Measurements from ENCODE around the gene TMTC4. TPM values are rescaled to one million over a fixed set of nuclear protein-coding genes. Genes with fewer than 3 reads are reported as not detected.
"Not testable (repeated sequence)": the region's sequence is repeated elsewhere in the genome, so short reads cannot be mapped to it uniquely, and the experiment has no call there.

The TMTC4 gene
- total RNA-seq, 1 donor from 2014 or later, result 19.6 TPM

- intact Hi-C loops (cut with micrococcal nuclease), result no loop called here
Measured at GRCh38 chr13:100594255-100594654, 80.3 kb downstream of the TMTC4 start.

- intact Hi-C loops (cut with micrococcal nuclease), result loop anchor here (1.0 to 10.0 kb wide), 6 partner anchors 20 to 1502 kb away; partner anchors contain the start of genes CLYBL and UBAC2
Measured at GRCh38 chr13:100589178-100589725, 85.3 kb downstream of the TMTC4 start.

GRCh38 chr13:100588331-100589177, 86.0 kb downstream of the TMTC4 start, which contains the start of gene GGACT:
TSS of gene GGACT (minus strand) at chr13:100588789. CDS start at chr13:100532591, 56,198 bp downstream.
- intact Hi-C loops (cut with micrococcal nuclease), result loop anchor here (1.0 to 10.0 kb wide), 10 partner anchors 15 to 1806 kb away; partner anchors contain the start of genes CLYBL and UBAC2

GRCh38 chr13:100584896-100585295, 89.7 kb downstream of the TMTC4 start:
- intact Hi-C loops (cut with micrococcal nuclease), result loop anchor here (5.0 to 10.0 kb wide), 5 partner anchors 978 to 1498 kb away; partner anchors contain the start of genes CLYBL and UBAC2

- intact Hi-C loops (cut with micrococcal nuclease), result loop anchor here (10.0 kb wide), 1 partner anchor 1043 kb away; no protein-coding TSS in a partner anchor
Measured at GRCh38 chr13:100581504-100581903, 93.1 kb downstream of the TMTC4 start.

- intact Hi-C loops (cut with micrococcal nuclease), result loop anchor here (10.0 kb wide), 1 partner anchor 1044 kb away; no protein-coding TSS in a partner anchor
Measured at GRCh38 chr13:100581030-100581429, 93.6 kb downstream of the TMTC4 start.

GRCh38 chr13:100580045-100580444, 94.5 kb downstream of the TMTC4 start:
- intact Hi-C loops (cut with micrococcal nuclease), result loop anchor here (10.0 kb wide), 1 partner anchor 1045 kb away; no protein-coding TSS in a partner anchor

GRCh38 chr13:100577239-100577638, 97.4 kb downstream of the TMTC4 start:
- intact Hi-C loops (cut with micrococcal nuclease), result not testable (repeated sequence)

- intact Hi-C loops (cut with micrococcal nuclease), result loop anchor here (1.0 kb wide), 7 partner anchors 15 to 915 kb away; partner anchors contain the start of gene GGACT
Measured at GRCh38 chr13:100573121-100573520, 101.5 kb downstream of the TMTC4 start.

- intact Hi-C loops (cut with micrococcal nuclease), result no loop called here
Measured at GRCh38 chr13:100566543-100566942, 108.1 kb downstream of the TMTC4 start.

GRCh38 chr13:100565286-100565685, 109.3 kb downstream of the TMTC4 start:
- intact Hi-C loops (cut with micrococcal nuclease), result no loop called here

GRCh38 chr13:100564444-100565223, 110.0 kb downstream of the TMTC4 start:
- intact Hi-C loops (cut with micrococcal nuclease), result no loop called here

- intact Hi-C loops (cut with micrococcal nuclease), result no loop called here
Measured at GRCh38 chr13:100563779-100564178, 110.8 kb downstream of the TMTC4 start.

- intact Hi-C loops (cut with micrococcal nuclease), result no loop called here
Measured at GRCh38 chr13:100561599-100562204, 112.9 kb downstream of the TMTC4 start.

GRCh38 chr13:100561158-100561499, 113.5 kb downstream of the TMTC4 start:
- intact Hi-C loops (cut with micrococcal nuclease), result no loop called here

- intact Hi-C loops (cut with micrococcal nuclease), result no loop called here
Measured at GRCh38 chr13:100560498-100561157, 114.0 kb downstream of the TMTC4 start.

GRCh38 chr13:100559886-100560285, 114.7 kb downstream of the TMTC4 start:
- intact Hi-C loops (cut with micrococcal nuclease), result no loop called here

Data from T-helper 1 cell treated with Interleukin-12 subunit alpha and Interleukin-12 subunit beta and Interleukin-4 antibody, amounts not matched to agents 30 ng/mL and 1 ng/mL, for 36 hours (primary cell).